Measurements from ENCODE around the gene DLL3.
A peak's percentile ranks its signal among the peaks of the same experiment; 100 is the strongest.

The DLL3 gene

DNA sequence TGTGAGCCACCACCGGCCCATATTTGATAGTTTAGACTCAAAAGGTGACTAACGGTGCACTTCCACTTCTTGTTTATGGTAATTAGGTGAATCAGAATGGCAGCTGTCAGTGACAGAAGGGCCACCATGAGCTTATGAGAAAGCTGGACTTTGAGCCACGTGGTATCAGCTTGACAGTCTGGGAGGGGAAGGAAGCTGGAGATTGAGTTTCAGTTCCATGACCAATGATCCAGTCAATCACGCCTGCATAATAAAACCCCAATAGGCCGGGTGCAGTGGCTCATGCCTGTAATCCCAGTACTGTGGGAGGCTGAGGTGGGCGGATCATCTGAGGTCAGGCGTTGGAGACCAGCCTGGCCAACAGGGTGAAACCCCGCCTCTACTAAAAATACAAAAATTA, 25.7 kb downstream of the DLL3 start:
- no peak for DNase-seq (ENCODE audit: low spot score)
- no peak for TF ChIP-seq CTCF (IDR thresholded peaks at IDR 0.05; ENCODE audit: extremely low read depth, insufficient read depth, missing control alignments)
- in situ Hi-C loops (cut with MboI; ENCODE audit: low pct_unique_long_range_greater_than_20kb, low sequenced_read_pairs, unreplicated experiment): no loop called here

- no peak for TF ChIP-seq CTCF (IDR thresholded peaks at IDR 0.05; ENCODE audit: extremely low read depth, insufficient read depth, missing control alignments)
- in situ Hi-C loops (cut with MboI; ENCODE audit: low pct_unique_long_range_greater_than_20kb, low sequenced_read_pairs, unreplicated experiment): loop anchor here (25.0 kb wide), 1 partner anchor 413 kb away; no protein-coding TSS in a partner anchor
- DNase-seq (ENCODE audit: low spot score): no peak
Observed at GRCh38 chr19:39525205-39525604, 26.5 kb downstream of the DLL3 start.

- in situ Hi-C loops (cut with MboI; ENCODE audit: low pct_unique_long_range_greater_than_20kb, low sequenced_read_pairs, unreplicated experiment): loop anchor here (10.0 to 25.0 kb wide), 2 partner anchors 97 to 420 kb away; partner anchors contain the start of gene RPS16
- DNase-seq (ENCODE audit: low spot score): no peak
- no peak for TF ChIP-seq CTCF (IDR thresholded peaks at IDR 0.05; ENCODE audit: extremely low read depth, insufficient read depth, missing control alignments)
Observed at GRCh38 chr19:39531834-39532232, 33.1 kb downstream of the DLL3 start.

DNA sequence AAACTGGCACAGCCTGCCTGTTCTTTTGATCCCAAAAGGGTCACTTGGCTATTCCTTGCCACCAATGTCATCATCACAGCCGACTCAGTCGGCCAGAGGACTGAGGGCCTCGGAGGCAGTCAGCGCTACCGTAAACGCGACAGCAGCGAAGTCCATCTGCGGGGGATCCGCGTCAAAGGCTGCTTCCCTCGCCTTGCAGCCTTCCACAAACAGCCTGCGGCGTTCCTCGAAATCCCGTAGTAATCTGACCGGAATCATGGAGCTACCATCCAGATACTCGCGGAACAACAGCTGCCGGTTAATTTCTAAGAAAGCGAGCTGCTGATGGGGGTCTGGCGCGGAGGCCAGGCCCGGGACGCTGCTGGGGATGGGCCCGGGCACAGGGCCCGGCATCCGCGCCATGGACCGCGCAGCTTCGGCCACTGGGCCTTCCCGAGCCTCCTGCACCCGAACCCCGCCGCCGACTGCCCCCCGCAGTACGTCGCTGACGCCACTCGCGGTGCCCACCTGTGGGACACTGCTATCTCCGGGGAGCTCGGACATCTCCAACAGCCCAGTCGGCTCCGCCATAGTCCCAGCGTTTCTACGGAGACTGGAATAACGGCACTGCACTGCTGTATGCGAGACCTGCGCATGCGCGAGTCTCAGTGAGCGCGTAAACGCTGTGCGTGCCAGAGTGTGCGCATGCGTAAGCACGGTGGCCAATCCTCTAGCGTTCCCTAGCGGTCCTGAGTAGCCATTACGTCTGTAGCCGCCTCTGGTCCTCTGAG, 33.7 kb downstream of the DLL3 start, which contains the start of gene EID2B:
EID2B (minus strand) TSS at position 620 of the 770 bp plus-strand sequence; CDS start at position 570, 50 bp downstream.
- in situ Hi-C loops (cut with MboI; ENCODE audit: low pct_unique_long_range_greater_than_20kb, low sequenced_read_pairs, unreplicated experiment): loop anchor here (10.0 to 25.0 kb wide), 2 partner anchors 98 to 420 kb away; partner anchors contain the start of gene RPS16
- TF ChIP-seq CTCF (IDR thresholded peaks at IDR 0.05; ENCODE audit: extremely low read depth, insufficient read depth, missing control alignments): peak; percentile 98

DNA sequence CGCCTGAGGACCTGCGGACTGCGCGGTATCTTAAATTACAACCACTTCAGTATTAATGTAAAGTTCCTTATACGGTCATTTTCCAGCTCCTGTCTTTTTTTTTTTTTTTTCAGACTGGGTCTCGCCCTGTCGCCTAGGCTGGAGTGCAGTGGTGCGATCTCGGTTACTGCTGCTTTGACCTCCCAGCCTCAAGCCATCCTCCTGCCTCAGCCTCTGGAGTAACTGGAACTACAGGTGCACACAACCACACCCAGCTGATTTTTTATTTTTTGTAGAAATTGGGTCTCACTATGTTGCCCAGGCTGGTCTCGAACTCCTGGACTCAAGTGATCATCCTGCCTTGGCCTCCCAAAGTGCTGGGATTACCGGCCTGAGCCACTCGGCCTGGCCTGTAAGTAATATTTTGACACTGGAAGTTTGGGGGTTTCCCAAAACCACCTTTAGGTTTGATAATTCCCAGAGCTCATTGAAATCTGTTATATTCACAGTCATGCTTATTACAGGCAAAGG, 34.3 kb downstream of the DLL3 start:
- DNase-seq (ENCODE audit: low spot score): no peak
- in situ Hi-C loops (cut with MboI; ENCODE audit: low pct_unique_long_range_greater_than_20kb, low sequenced_read_pairs, unreplicated experiment): loop anchor here (10.0 to 25.0 kb wide), 2 partner anchors 98 to 421 kb away; partner anchors contain the start of gene RPS16
- TF ChIP-seq CTCF (IDR thresholded peaks at IDR 0.05; ENCODE audit: extremely low read depth, insufficient read depth, missing control alignments): no peak

More for the DNA sequence above, 33.7 kb downstream of the DLL3 start, which contains the start of gene EID2B:
- DNase-seq (ENCODE audit: low spot score): peak; percentile 97

DNA sequence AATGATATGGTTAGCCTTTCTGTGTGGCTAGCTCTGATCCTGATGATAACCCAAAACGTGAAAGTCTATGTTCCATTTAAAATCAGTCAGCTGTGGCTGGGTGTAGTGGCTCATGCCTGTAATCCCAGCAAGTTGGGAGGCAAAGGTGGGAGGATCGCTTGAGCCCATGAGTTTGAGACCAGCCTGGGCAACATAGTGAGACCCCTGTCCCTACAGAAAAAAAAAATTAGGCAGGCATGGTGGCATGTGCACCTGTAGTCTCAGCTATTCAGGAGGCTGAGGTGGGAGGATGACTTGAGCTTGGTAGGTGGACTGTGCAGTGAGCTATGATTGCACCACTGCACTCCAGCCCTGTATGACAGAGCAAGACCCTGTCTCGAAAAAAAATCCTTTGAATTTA, 35.0 kb downstream of the DLL3 start:
- DNase-seq (ENCODE audit: low spot score): no peak
- in situ Hi-C loops (cut with MboI; ENCODE audit: low pct_unique_long_range_greater_than_20kb, low sequenced_read_pairs, unreplicated experiment): loop anchor here (10.0 to 25.0 kb wide), 2 partner anchors 99 to 421 kb away; partner anchors contain the start of gene RPS16
- no peak for TF ChIP-seq CTCF (IDR thresholded peaks at IDR 0.05; ENCODE audit: extremely low read depth, insufficient read depth, missing control alignments)

Measured in GM13977 (cell line).